Astrocyte (in vitro differentiated cells and primary cell): Measurements from ENCODE around the gene NIPBL. TPM values are rescaled to one million over a fixed set of nuclear protein-coding genes. Genes with fewer than 3 reads are reported as not detected.

Experiments
- DNase-seq: peaks from one replicate; pipeline ENCODE4 v3.0.0-alpha.2; 2010; ENCODE audit warnings: low read depth
- FAIRE-seq: peaks from 2 replicates; lab custom pipeline; 2011; peaks lifted over from hg19 to GRCh38; lab: Jason Lieb, UNC
- H2AFZ ChIP-seq: 2 replicates; pipeline ENCODE4 v1.6.0; 2012; ENCODE audit warnings: low read depth, low read length, inconsistent platforms
- H3K27ac ChIP-seq: 2 replicates; pipeline ENCODE4 v1.5.1; 2011; ENCODE audit warnings: low read depth, low read length, inconsistent platforms
- H3K27me3 ChIP-seq: 2 replicates; pipeline ENCODE4 v1.6.0; 2011; ENCODE audit warnings: low read length, inconsistent platforms; ENCODE audit not compliant: insufficient read depth
- H3K36me3 ChIP-seq: 2 replicates; pipeline ENCODE4 v1.5.1; 2011; ENCODE audit warnings: low read length, inconsistent platforms; ENCODE audit not compliant: insufficient read depth
- H3K4me1 ChIP-seq: 2 replicates; pipeline ENCODE4 v1.5.1; 2011; ENCODE audit warnings: low read length, inconsistent platforms; ENCODE audit not compliant: insufficient read depth
- H3K4me2 ChIP-seq: 2 replicates; pipeline ENCODE4 v1.6.0; 2012; ENCODE audit warnings: low read length, inconsistent platforms
- H3K4me3 ChIP-seq: 2 replicates; pipeline ENCODE4 v1.5.1; 2011; ENCODE audit warnings: low read depth, mild to moderate bottlenecking, low read length, inconsistent platforms; ENCODE audit not compliant: insufficient read depth
- H3K79me2 ChIP-seq: 2 replicates; pipeline ENCODE4 v1.6.0; 2012; ENCODE audit warnings: mild to moderate bottlenecking, low read length, inconsistent platforms; ENCODE audit not compliant: insufficient read depth
- H3K9ac ChIP-seq: 2 replicates; pipeline ENCODE4 v1.6.0; 2012; ENCODE audit warnings: mild to moderate bottlenecking, low read length, inconsistent platforms
- H3K9me3 ChIP-seq: 2 replicates; pipeline ENCODE4 v1.5.1; 2012; ENCODE audit warnings: low read depth, mild to moderate bottlenecking, low read length, inconsistent platforms; ENCODE audit not compliant: insufficient read depth
- H4K20me1 ChIP-seq: 2 replicates; pipeline ENCODE4 v1.6.0; 2012; ENCODE audit warnings: low read length, inconsistent platforms; ENCODE audit not compliant: insufficient read depth
- H3K27ac Mint-ChIP-seq: one replicate; pipeline ENCODE4 v1.8.0; 2021; ENCODE audit warnings: mild to moderate bottlenecking, mixed read lengths; ENCODE audit not compliant: unreplicated experiment
- H3K27me3 Mint-ChIP-seq: one replicate; pipeline ENCODE4 v1.8.0; 2021; ENCODE audit warnings: low read depth, mixed read lengths; ENCODE audit not compliant: unreplicated experiment
- H3K36me3 Mint-ChIP-seq: one replicate; pipeline ENCODE4 v1.8.0; 2021; ENCODE audit warnings: low read depth, mixed read lengths; ENCODE audit not compliant: unreplicated experiment
- H3K4me1 Mint-ChIP-seq: one replicate; pipeline ENCODE4 v1.8.0; 2021; ENCODE audit warnings: low read depth, mixed read lengths; ENCODE audit not compliant: unreplicated experiment
- H3K4me3 Mint-ChIP-seq: one replicate; pipeline ENCODE4 v1.8.0; 2021; ENCODE audit warnings: mild to moderate bottlenecking, moderate library complexity, mixed read lengths; ENCODE audit not compliant: unreplicated experiment
- H3K9me3 Mint-ChIP-seq: one replicate; pipeline ENCODE4 v1.8.0; 2021; ENCODE audit warnings: mild to moderate bottlenecking, mixed read lengths; ENCODE audit not compliant: unreplicated experiment
- CTCF ChIP-seq: IDR thresholded peaks from 2 replicates; pipeline ENCODE4 v1.5.1; 2011; ENCODE audit warnings: low read depth, mild to moderate bottlenecking, inconsistent platforms, low read length, moderate library complexity; ENCODE audit not compliant: insufficient read depth
- EZH2 ChIP-seq: IDR thresholded peaks from 2 replicates; pipeline ENCODE4 v1.6.1; 2012; ENCODE audit warnings: mild to moderate bottlenecking, low read length, inconsistent platforms; ENCODE audit not compliant: insufficient read depth
- total RNA-seq: library from RNA; stranded (reverse); gene quantifications from 2 replicates; pipeline ENCODE4 v1.2.1, GENCODE V29; 2021

NIPBL gene
- total RNA-seq, 1 donor from 2014 or later: 45.3 TPM

GRCh38 chr5:37043693-37044092 is 167.1 kb downstream of the NIPBL start:
- Mint-ChIP-seq H3K27me3 (no peaks in the 10 kb centered on the region), H3K4me3 (no peak overlapping the region), H3K4me1 (no peaks in the 10 kb centered on the region), H3K36me3 (peaks cover 5% of the 10 kb centered on the region), H3K9me3 (no peaks in the 10 kb centered on the region), H3K27ac (no peak overlapping the region)
- Histone ChIP-seq H3K27ac (no peak overlapping the region), H3K9ac (no peak overlapping the region), H3K36me3 (peaks cover 17% of the 10 kb centered on the region), H3K4me1 (no peaks in the 10 kb centered on the region), H2AFZ (no peak overlapping the region), H3K4me2 (no peak overlapping the region), H3K79me2 (no peaks in the 10 kb centered on the region), H3K27me3 (no peaks in the 10 kb centered on the region), H3K4me3 (no peak overlapping the region), H3K9me3 (no peaks in the 10 kb centered on the region), H4K20me1 (no peaks in the 10 kb centered on the region)
- DNase-seq (no peak), FAIRE-seq (no peak)
- TF ChIP-seq CTCF (no peak), EZH2 (no peak)

DNA sequence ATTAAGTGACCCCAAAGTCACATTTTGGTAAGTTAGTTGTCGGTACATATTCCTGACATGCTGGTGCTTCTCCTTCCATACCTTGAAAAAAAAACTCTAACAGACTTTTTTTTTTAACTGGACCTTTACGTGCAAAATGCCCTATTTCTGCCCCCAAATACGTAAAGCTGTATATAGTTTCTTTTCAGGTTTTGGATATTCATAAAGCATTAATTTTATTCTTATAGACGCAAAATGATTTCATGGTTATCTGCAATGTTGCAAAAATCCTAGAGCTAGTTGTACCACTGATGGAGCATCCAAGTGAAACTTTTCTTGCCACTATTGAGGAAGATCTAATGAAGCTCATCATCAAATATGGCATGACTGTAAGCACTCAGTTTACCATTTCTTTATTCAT is 167.6 kb downstream of the NIPBL start:
- H3K27me3 Mint-ChIP-seq: no peaks in the 10 kb centered on the region
- H3K27ac Mint-ChIP-seq: no peak overlapping the region
- no peaks in the 10 kb centered on the region for H3K9me3 ChIP-seq

More for the DNA sequence above, 167.6 kb downstream of the NIPBL start:
- Histone ChIP-seq H3K27ac (no peak overlapping the region), H4K20me1 (no peaks in the 10 kb centered on the region), H3K4me2 (no peak overlapping the region), H3K4me3 (no peak overlapping the region), H3K9ac (no peak overlapping the region), H3K4me1 (no peaks in the 10 kb centered on the region), H3K36me3 (peaks cover 19% of the 10 kb centered on the region), H2AFZ (no peak overlapping the region), H3K27me3 (no peaks in the 10 kb centered on the region), H3K79me2 (no peaks in the 10 kb centered on the region)
- TF ChIP-seq CTCF (no peak), EZH2 (no peak)
- H3K9me3 Mint-ChIP-seq: no peaks in the 10 kb centered on the region
- no peak for FAIRE-seq
- peaks cover 5% of the 10 kb centered on the region for H3K36me3 Mint-ChIP-seq
- DNase-seq: no peak
- H3K4me3 Mint-ChIP-seq: no peak overlapping the region
- no peaks in the 10 kb centered on the region for H3K4me1 Mint-ChIP-seq
